HFF-Myc (cell line): ENCODE results near the gene IRX4.

Experiments used
- DNase-seq: peaks from one replicate; pipeline ENCODE4 v3.0.0-alpha.2; 2011; ENCODE audit warnings: low read depth; ENCODE audit errors: extremely low read depth
- H3K4me3 ChIP-seq: replicated peaks from 2 replicates; pipeline ENCODE4 v1.5.1; 2011; ENCODE audit warnings: low read depth, mild to moderate bottlenecking, control low read depth, low read length
- CTCF ChIP-seq: IDR thresholded peaks from 2 replicates; pipeline ENCODE4 v1.5.1; 2012; ENCODE audit warnings: mild to moderate bottlenecking, low read depth, low read length, control low read depth; ENCODE audit errors: missing control alignments

The IRX4 gene

GRCh38 chr5:1833264-1834021 lies 49.3 kb downstream of the IRX4 start:
- no peak overlapping the region for H3K4me3 ChIP-seq
- no peak for TF ChIP-seq CTCF
- DNase-seq = no peak

- DNase-seq = no peak
- no peak overlapping the region for H3K4me3 ChIP-seq
- TF ChIP-seq CTCF = no peak
Measured at GRCh38 chr5:1832511-1833250, 50.0 kb downstream of the IRX4 start.

GRCh38 chr5:1831677-1832313 lies 50.9 kb downstream of the IRX4 start:
- DNase-seq = no peak
- TF ChIP-seq CTCF = no peak
- no peak overlapping the region for H3K4me3 ChIP-seq

- H3K4me3 ChIP-seq = no peak overlapping the region
- DNase-seq = no peak
- TF ChIP-seq CTCF = no peak
Measured at GRCh38 chr5:1831257-1831656, 51.5 kb downstream of the IRX4 start.

GRCh38 chr5:1830571-1831228 lies 52.0 kb downstream of the IRX4 start:
- DNase-seq = no peak
- no peak overlapping the region for H3K4me3 ChIP-seq
- TF ChIP-seq CTCF = no peak

- TF ChIP-seq CTCF = no peak
- DNase-seq = no peak
- H3K4me3 ChIP-seq = no peak overlapping the region
Measured at GRCh38 chr5:1827886-1828397, 54.8 kb downstream of the IRX4 start.
